Suprapubic skin (tissue), 3 donors: ENCODE data around the gene IRF4.
"Not testable (repeated sequence)": the region's sequence is repeated elsewhere in the genome, so short reads cannot be mapped to it uniquely, and the experiment has no call there.

Experiments
- POLR2A ChIP-seq, 2 donors: fragments of 450-650 bp; IDR thresholded peaks; one replicate each; pipeline ENCODE4 v1.6.1; 2017; ENCODE audit warnings: antibody characterized with exemption in 2 of 2, mild to moderate bottlenecking in 2 of 2, moderate library complexity in 2 of 2
- TF ChIP-seq, protein P1 (sequence below), 2 donors: fragments of 200-600 bp in 1 of 2; fragments of 450-650 bp in 1 of 2; sonication (generic) in 1 of 2; IDR thresholded peaks; one replicate each; pipeline ENCODE4 v1.5.1; 2016 to 2019; ENCODE audit warnings: antibody characterized with exemption in 2 of 2, mild to moderate bottlenecking in 1 of 2, moderate library complexity in 1 of 2

DNA sequence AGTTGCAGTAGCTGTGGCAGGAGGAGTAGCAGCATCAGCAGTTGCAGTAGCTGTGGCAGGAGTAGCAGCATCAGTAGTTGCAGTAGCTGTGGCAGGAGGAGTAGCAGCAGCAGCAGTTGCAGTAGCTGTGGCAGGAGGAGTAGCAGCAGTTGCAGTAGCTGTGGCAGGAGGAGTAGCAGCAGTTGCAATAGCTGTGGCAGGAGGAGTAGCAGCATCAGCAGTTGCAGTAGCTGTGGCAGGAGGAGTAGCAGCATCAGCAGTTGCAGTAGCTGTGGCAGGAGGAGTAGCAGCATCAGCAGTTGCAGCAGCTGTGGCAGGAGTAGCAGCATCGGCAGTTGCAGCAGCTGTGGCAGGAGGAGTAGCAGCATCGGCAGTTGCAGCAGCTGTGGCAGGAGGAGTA lies 19.7 kb upstream of the IRF4 start:
- TF ChIP-seq, protein P1, sequence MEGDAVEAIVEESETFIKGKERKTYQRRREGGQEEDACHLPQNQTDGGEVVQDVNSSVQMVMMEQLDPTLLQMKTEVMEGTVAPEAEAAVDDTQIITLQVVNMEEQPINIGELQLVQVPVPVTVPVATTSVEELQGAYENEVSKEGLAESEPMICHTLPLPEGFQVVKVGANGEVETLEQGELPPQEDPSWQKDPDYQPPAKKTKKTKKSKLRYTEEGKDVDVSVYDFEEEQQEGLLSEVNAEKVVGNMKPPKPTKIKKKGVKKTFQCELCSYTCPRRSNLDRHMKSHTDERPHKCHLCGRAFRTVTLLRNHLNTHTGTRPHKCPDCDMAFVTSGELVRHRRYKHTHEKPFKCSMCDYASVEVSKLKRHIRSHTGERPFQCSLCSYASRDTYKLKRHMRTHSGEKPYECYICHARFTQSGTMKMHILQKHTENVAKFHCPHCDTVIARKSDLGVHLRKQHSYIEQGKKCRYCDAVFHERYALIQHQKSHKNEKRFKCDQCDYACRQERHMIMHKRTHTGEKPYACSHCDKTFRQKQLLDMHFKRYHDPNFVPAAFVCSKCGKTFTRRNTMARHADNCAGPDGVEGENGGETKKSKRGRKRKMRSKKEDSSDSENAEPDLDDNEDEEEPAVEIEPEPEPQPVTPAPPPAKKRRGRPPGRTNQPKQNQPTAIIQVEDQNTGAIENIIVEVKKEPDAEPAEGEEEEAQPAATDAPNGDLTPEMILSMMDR (IDR thresholded peaks at IDR 0.05): not testable (repeated sequence)
- TF ChIP-seq POLR2A (IDR thresholded peaks at IDR 0.05): not testable (repeated sequence)
